Skeletal muscle tissue (tissue), 4 donors: ENCODE measurements around the gene ANKRD44. TPM values are rescaled to one million over a fixed set of nuclear protein-coding genes. Genes with fewer than 3 reads are reported as not detected.
"Not testable (repeated sequence)": the region's sequence is repeated elsewhere in the genome, so short reads cannot be mapped to it uniquely, and the experiment has no call there.

Experiments used
- H3K27ac ChIP-seq: one replicate; pipeline ENCODE4 v1.7.0; 2013; ENCODE audit warnings: mild to moderate bottlenecking, low read depth, low read length, inconsistent platforms
- H3K27me3 ChIP-seq, 3 donors: one replicate each; pipeline ENCODE4 v1.7.0; 2013; ENCODE audit warnings: low read length in 3 of 3; ENCODE audit not compliant: control insufficient read depth in 3 of 3, insufficient read depth in 3 of 3
- H3K36me3 ChIP-seq, 3 donors: one replicate each; pipeline ENCODE4 v1.7.0; 2013; ENCODE audit warnings: low read length in 3 of 3; ENCODE audit not compliant: control insufficient read depth in 3 of 3, insufficient read depth in 3 of 3
- H3K4me1 ChIP-seq, 3 donors: one replicate each; pipeline ENCODE4 v1.7.0; 2013; ENCODE audit warnings: low read length in 3 of 3, mild to moderate bottlenecking in 3 of 3; ENCODE audit not compliant: control insufficient read depth in 3 of 3, insufficient read depth in 3 of 3
- H3K4me3 ChIP-seq, 3 donors: one replicate each; pipeline ENCODE4 v1.7.0; 2013; ENCODE audit warnings: low read length in 3 of 3
- H3K9ac ChIP-seq, 3 donors: one replicate each; pipeline ENCODE4 v1.7.0; 2013; ENCODE audit warnings: low read length in 3 of 3, mild to moderate bottlenecking in 3 of 3, moderate library complexity in 2 of 3, low read depth in 1 of 3
- H3K9me3 ChIP-seq, 3 donors: one replicate each; pipeline ENCODE4 v1.7.0; 2013; ENCODE audit warnings: low read length in 3 of 3; ENCODE audit not compliant: control insufficient read depth in 3 of 3
- total RNA-seq: library from RNA; depleted of rRNA; stranded (reverse); fragments of >200 nt; gene quantifications from one replicate; pipeline ENCODE4 v1.2.3, GENCODE V29; 2014
- donor health status: Osteomylitis.

The ANKRD44 gene
- total RNA-seq, 1 donor from 2014 or later, result 26.6 TPM

DNA sequence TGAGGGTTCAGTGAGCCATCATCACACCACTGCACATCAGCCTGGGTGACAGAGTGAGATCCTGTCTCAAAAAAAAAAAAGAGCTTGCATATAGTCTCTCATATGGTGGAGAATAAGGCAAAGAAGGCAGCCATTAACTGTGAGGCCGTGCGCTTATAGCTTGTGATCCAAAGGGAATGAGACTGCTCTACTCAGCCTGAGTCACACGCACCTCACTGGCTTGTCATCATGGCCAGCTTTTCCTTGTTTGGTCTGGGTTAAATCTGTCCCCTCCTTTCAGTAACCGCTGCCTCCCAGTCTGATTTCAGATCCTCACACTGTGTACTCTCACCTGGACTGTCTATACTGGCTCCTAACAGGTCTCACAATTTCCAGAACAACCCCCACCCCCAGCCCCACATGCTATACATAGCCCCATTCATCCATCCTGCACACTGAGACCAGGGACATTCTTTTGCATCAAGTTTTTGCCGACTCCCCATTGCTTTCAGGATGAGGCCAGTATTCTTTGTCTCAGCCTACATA is 35.3 kb upstream of the ANKRD44 start:
- Histone ChIP-seq H3K27me3 (no peaks in the 10 kb centered on the region), H3K4me1 (peaks cover 5 to 8% (median 6%) of the 10 kb centered on the region in 3 donors), H3K9ac (no peak overlapping the region), H3K27ac (no peak overlapping the region), H3K4me3 (no peak overlapping the region), H3K9me3 (peaks cover 0 to 3% (median 0%) of the 10 kb centered on the region in 3 donors), H3K36me3 (no peaks in the 10 kb centered on the region)

DNA sequence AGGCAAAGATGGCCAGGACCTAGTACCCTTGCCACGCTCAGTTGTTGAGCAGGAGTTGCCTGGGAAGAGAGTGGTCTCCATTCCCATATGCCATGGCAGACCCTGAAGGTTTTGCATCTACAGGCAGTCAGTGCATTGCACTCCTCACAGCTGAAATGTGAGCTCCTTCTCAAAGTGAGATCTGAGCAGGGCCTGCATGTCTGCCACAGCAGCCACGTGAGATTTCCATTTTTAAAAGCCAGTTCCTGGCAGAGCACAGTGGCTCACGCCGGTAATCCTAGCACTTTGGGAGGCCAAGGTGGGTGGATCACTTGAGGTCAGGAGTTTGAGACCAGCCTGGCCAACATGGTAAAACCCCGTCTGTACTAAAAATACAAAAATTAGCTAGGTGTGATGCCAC is 33.4 kb upstream of the ANKRD44 start:
- H3K4me3 ChIP-seq, result peak overlapping the region in 1 of 3 donors; percentile 13
- H3K9ac ChIP-seq, result peak overlapping the region in 1 of 3 donors; percentile 57
- not testable (repeated sequence) for H3K9me3 ChIP-seq, H3K27ac ChIP-seq, H3K36me3 ChIP-seq, H3K27me3 ChIP-seq
- H3K4me1 ChIP-seq, result peaks cover 5 to 13% (median 6%) of the 10 kb centered on the region in 3 donors

DNA sequence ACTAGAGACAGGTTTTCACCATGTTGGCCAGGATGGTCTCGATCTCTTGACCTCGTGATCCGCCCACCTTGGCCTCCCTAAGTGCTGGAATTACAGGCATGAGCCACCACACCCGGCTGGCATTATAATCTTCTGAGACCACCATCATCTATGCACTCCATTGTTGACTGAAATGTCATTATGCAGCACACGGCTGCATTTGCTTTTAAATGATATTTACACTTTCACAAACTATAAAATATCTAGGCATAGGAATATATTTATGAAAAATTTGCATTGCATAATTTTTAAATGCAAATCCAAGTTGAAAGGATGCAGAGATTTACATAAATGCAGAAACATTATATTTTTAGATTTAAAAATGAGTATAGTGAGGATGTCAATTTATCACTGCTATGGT is 30.0 kb upstream of the ANKRD44 start:
- Histone ChIP-seq H3K27me3 (no peaks in the 10 kb centered on the region), H3K4me3 (no peak overlapping the region), H3K4me1 (peaks cover 5 to 13% (median 6%) of the 10 kb centered on the region in 3 donors), H3K27ac (no peak overlapping the region), H3K9ac (no peak overlapping the region), H3K9me3 (peaks cover 0 to 3% (median 0%) of the 10 kb centered on the region in 3 donors), H3K36me3 (no peaks in the 10 kb centered on the region)

DNA sequence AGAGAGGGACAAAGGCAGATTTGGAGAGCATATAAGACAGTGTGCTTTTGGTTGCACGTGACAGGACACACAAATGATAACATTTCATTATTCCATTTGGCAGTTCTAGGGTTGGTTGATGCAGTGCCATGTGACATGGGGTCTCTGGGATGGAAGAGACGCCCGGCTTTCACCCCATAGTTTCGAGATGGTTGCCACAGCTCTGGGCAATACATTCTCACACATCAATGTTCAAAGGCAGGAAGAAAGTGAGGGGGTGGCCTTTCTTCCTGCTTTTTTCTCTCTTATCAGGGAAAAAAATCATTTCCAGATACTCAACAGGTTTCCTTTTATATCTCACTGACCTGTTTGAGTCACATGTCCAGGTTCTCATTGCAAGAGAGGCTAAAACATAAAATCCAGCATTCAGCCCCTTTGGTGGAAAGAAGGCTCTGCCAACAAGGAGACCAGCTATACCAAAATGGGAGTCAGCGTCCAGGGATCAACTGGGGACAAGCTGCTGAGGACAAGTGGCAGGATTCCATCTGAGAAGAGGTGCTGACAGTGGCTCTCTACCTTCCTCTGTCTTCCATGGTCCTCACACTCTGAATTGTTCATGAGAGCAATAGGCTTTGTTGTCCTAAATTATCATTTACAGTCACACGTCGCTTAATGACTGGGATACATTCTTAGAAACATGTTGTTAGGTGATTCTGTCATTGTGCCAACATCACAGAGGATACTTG is 29.1 kb upstream of the ANKRD44 start:
- no peak overlapping the region for H3K27ac ChIP-seq
- no peaks in the 10 kb centered on the region for H3K27me3 ChIP-seq
- H3K9me3 ChIP-seq, result peaks cover 0 to 3% (median 0%) of the 10 kb centered on the region in 3 donors
- peaks cover 5 to 13% (median 6%) of the 10 kb centered on the region in 3 donors for H3K4me1 ChIP-seq
- H3K4me3 ChIP-seq, result no peak overlapping the region
- H3K36me3 ChIP-seq, result no peaks in the 10 kb centered on the region
- no peak overlapping the region for H3K9ac ChIP-seq

DNA sequence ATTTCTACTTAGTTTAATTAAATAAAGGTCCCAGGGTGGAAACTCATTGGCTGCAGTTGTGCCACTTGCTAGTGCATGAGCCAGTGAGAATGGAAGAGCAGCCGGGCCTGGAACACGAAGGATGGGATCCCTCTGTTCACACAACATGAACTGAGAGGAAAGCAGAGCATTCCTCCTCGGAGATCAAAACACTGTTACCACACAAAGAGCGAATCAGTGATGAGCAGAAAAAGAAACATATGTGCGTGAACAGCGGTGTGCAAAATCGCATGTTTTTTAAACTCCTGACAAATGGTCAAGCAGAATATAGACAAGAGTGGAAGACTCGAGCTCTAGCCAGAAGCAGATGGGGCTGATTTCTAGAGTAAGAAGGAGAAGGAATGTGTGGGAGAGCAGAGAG is 28.4 kb upstream of the ANKRD44 start:
- Histone ChIP-seq H3K9ac (no peak overlapping the region), H3K4me1 (peaks cover 5 to 12% (median 5%) of the 10 kb centered on the region in 3 donors), H3K27ac (no peak overlapping the region), H3K4me3 (no peak overlapping the region), H3K9me3 (peaks cover 0 to 3% (median 0%) of the 10 kb centered on the region in 3 donors), H3K36me3 (no peaks in the 10 kb centered on the region), H3K27me3 (no peaks in the 10 kb centered on the region)

DNA sequence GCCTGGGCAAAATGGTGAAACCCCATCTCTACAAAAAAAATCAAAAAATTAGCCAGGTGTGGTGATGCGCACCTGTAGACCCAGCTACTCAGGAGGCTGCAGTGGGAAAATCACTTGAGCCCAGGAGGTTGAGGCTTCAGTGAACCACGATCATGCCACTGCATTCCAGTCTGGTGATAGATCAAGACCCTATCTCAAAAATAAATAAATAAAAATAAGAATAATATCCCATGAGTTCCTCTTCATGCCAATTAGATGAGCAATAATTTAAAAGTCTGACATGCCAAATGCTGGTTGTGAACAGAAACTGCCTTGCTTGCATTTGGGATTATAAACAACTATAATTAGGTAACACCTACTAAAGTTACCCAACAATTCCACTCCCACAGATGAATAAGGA is 22.1 kb upstream of the ANKRD44 start:
- Histone ChIP-seq H3K4me1 (no peaks in the 10 kb centered on the region), H3K9me3 (no peaks in the 10 kb centered on the region), H3K36me3 (no peaks in the 10 kb centered on the region), H3K27me3 (no peaks in the 10 kb centered on the region), H3K4me3 (no peak overlapping the region), H3K27ac (no peak overlapping the region), H3K9ac (no peak overlapping the region)

DNA sequence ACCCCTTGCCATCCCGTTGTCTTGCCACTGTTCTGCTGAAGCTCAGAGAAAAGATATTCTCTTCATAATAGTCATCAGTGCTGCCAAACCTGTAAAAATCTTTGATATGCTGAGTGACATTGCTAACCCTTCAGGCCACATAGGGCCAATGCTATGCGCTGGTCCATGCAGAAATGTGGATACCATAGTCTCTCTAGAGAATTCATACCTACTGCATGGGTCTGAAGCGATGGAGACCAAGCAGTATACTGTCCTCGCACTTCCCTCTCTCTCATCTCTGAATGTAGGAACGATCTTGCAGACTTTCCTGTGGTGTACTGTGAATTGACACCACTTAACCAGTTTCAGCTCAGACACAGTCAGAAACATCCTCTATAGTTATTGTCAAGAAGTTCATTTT is 17.9 kb upstream of the ANKRD44 start:
- Histone ChIP-seq H3K36me3 (no peaks in the 10 kb centered on the region), H3K27ac (no peak overlapping the region), H3K27me3 (no peaks in the 10 kb centered on the region), H3K9me3 (no peaks in the 10 kb centered on the region), H3K4me1 (no peaks in the 10 kb centered on the region), H3K4me3 (no peak overlapping the region), H3K9ac (no peak overlapping the region)

DNA sequence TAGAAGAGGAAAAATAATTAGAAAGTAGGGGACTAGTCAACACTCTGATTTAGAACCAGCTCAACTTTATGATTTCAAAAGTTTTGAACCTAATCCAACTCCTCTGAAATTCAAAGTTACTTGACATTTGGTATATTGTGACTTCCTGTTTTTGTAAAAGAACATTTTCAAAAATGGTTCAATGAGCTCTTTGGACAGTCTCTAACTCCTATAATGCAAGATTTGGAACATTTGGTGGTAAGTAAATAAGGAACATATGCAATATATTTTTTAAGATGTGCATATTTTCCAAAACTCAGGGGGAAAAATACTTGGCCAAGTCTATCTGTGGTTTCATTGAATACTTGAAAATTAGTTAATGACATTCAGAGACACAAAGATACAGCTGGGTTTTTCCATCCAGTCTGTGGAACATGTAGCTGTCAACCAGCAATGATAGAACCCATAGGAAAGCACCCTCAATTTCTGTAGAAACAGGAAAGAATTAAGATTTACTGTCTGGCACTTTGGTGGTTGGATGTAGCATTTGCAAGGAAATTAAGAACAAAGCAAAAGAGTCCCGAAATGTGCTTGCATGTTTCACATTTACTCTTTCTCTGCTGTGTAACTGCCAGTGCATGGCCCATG is 17.0 kb upstream of the ANKRD44 start:
- H3K27me3 ChIP-seq, result no peaks in the 10 kb centered on the region
- no peaks in the 10 kb centered on the region for H3K9me3 ChIP-seq
- H3K4me3 ChIP-seq, result no peak overlapping the region

DNA sequence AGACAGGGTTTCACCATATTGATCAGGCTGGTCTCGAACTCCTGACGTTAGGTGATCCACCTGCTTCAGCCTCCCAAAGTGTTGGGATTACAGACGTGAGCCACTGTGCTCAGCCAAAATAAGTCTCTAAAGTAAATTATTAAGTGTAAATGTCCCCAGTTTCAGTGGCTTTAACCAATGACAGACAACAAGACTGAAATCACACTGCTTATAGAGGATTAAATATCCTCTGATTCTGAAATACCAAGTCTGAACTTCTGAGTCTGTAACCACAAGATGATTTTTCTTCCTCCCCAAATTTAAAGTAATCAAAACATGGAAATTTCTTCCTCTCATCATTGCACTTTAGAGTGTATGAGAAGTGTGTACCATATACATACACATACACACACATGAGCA is 16.5 kb upstream of the ANKRD44 start:
- no peak overlapping the region for H3K27ac ChIP-seq
- no peaks in the 10 kb centered on the region for H3K36me3 ChIP-seq
- H3K27me3 ChIP-seq, result no peaks in the 10 kb centered on the region
- no peaks in the 10 kb centered on the region for H3K4me1 ChIP-seq
- no peak overlapping the region for H3K9ac ChIP-seq
- no peaks in the 10 kb centered on the region for H3K9me3 ChIP-seq
- no peak overlapping the region for H3K4me3 ChIP-seq

More for the DNA sequence above, 17.0 kb upstream of the ANKRD44 start:
- Histone ChIP-seq H3K9ac (no peak overlapping the region), H3K36me3 (no peaks in the 10 kb centered on the region), H3K4me1 (no peaks in the 10 kb centered on the region), H3K27ac (no peak overlapping the region)

DNA sequence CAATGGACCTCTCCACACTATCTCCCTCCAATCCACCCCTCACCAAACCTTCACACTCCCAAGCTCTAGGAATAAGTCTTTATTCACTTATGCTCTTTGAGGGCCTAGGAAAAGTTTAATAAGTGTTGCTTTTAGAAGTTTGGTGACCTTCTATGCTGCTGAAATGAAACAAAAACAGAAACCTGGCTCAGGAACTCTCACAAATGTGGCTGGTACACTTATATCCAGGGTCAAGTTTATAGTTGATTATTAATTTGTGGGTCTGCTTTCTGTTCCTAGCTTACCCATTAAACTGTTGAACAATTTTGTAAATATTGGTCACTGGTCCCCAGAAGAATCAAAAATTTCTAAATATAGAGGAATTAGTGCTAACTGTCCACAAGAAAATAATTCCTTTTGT is 14.2 kb upstream of the ANKRD44 start:
- H3K9ac ChIP-seq, result no peak overlapping the region
- H3K9me3 ChIP-seq, result no peaks in the 10 kb centered on the region
- no peaks in the 10 kb centered on the region for H3K4me1 ChIP-seq
- H3K36me3 ChIP-seq, result no peaks in the 10 kb centered on the region
- no peak overlapping the region for H3K4me3 ChIP-seq
- no peak overlapping the region for H3K27ac ChIP-seq
- no peaks in the 10 kb centered on the region for H3K27me3 ChIP-seq
